CD14-positive monocyte (primary cell): ENCODE measurements around the gene OSBPL6. TPM values are rescaled to one million over a fixed set of nuclear protein-coding genes. Genes with fewer than 3 reads are reported as not detected.

Experiments
- DNase-seq, 3 donors: peaks; one replicate each; pipeline ENCODE4 v3.0.0-alpha.2; 2011 to 2022
- H2AFZ ChIP-seq: 2 replicates; pipeline ENCODE4 v1.6.0; 2012; ENCODE audit warnings: mild to moderate bottlenecking, low read depth, low read length, inconsistent platforms; ENCODE audit not compliant: insufficient read depth, poor library complexity, severe bottlenecking
- H3K27ac ChIP-seq, 2 donors: 1 replicate in 1 of 2; 2 replicates in 1 of 2; pipeline ENCODE4 v1.5.1; 2012 to 2013; ENCODE audit warnings: low read length in 2 of 2, control low read depth in 1 of 2, inconsistent platforms in 1 of 2, low read depth in 1 of 2, mild to moderate bottlenecking in 1 of 2
- H3K27me3 ChIP-seq, 2 donors: one replicate each; pipeline versions ENCODE4 v1.6.0 to v1.6.1; 2011 to 2013; ENCODE audit warnings: low read length in 2 of 2; ENCODE audit not compliant: control insufficient read depth in 2 of 2, insufficient read depth in 2 of 2
- H3K36me3 ChIP-seq, 2 donors: replicated peaks in 1 of 2; 1 replicate in 1 of 2; 2 replicates in 1 of 2; pipeline versions ENCODE4 v1.5.1 to v1.6.1; 2012 to 2013; ENCODE audit warnings: low read length in 2 of 2, control low read depth in 1 of 2, inconsistent platforms in 1 of 2, mild to moderate bottlenecking in 1 of 2; ENCODE audit not compliant: insufficient read depth in 2 of 2, control insufficient read depth in 1 of 2
- H3K4me1 ChIP-seq, 2 donors: 1 replicate in 1 of 2; 2 replicates in 1 of 2; pipeline versions ENCODE4 v1.5.1 to v1.6.1; 2012 to 2013; ENCODE audit warnings: low read length in 2 of 2, control low read depth in 1 of 2, inconsistent platforms in 1 of 2, mild to moderate bottlenecking in 1 of 2, moderate library complexity in 1 of 2; ENCODE audit not compliant: insufficient read depth in 2 of 2, control insufficient read depth in 1 of 2
- H3K4me2 ChIP-seq: replicated peaks from 2 replicates; pipeline ENCODE3; 2012; ENCODE audit warnings: low read length, moderate library complexity, mild to moderate bottlenecking; ENCODE audit not compliant: poor library complexity, severe bottlenecking; ENCODE audit errors: extremely low read depth
- H3K4me3 ChIP-seq, 3 experiments: fragments of 200-600 bp in 1 of 3; sonication (generic) in 1 of 3; replicated peaks in 1 of 3; 1 replicate in 2 of 3; 2 replicates in 1 of 3; pipeline ENCODE4 v1.5.1; 2011 to 2013; ENCODE audit warnings: low read length in 3 of 3, mild to moderate bottlenecking in 3 of 3, control low read depth in 2 of 3, low read depth in 2 of 3, inconsistent platforms in 1 of 3, moderate library complexity in 1 of 3
- H3K79me2 ChIP-seq: 2 replicates; pipeline ENCODE4 v1.6.0; 2012; ENCODE audit warnings: mild to moderate bottlenecking, control low read depth, inconsistent platforms, low read length, moderate library complexity; ENCODE audit not compliant: insufficient read depth
- H3K9ac ChIP-seq: 2 replicates; pipeline ENCODE4 v1.6.0; 2017; ENCODE audit warnings: low read length, mild to moderate bottlenecking; ENCODE audit not compliant: insufficient read depth, poor library complexity, severe bottlenecking
- H3K9me3 ChIP-seq, 2 donors: replicated peaks in 1 of 2; 1 replicate in 1 of 2; 2 replicates in 1 of 2; pipeline versions ENCODE4 v1.5.1 to v1.6.1; 2012 to 2013; ENCODE audit warnings: low read length in 2 of 2, control low read depth in 1 of 2; ENCODE audit not compliant: control insufficient read depth in 1 of 2, insufficient read depth in 1 of 2
- H4K20me1 ChIP-seq: 2 replicates; pipeline ENCODE4 v1.6.0; 2012; ENCODE audit warnings: mild to moderate bottlenecking, low read length, control low read depth, moderate library complexity; ENCODE audit not compliant: insufficient read depth
- H3K27ac Mint-ChIP-seq, 7 donors: one replicate each; pipeline ENCODE4 v1.8.0; 2020; ENCODE audit warnings: mild to moderate bottlenecking in 7 of 7, mixed read lengths in 7 of 7, moderate library complexity in 6 of 7, inconsistent platforms in 2 of 7
- H3K27me3 Mint-ChIP-seq, 3 donors: one replicate each; pipeline ENCODE4 v1.8.0; 2021 to 2022; ENCODE audit warnings: low read depth in 3 of 3, mild to moderate bottlenecking in 3 of 3, mixed read lengths in 3 of 3, moderate library complexity in 3 of 3, inconsistent platforms in 1 of 3
- H3K36me3 Mint-ChIP-seq, 2 donors: one replicate each; pipeline ENCODE4 v1.8.0; 2020; ENCODE audit warnings: mixed read lengths in 2 of 2, inconsistent platforms in 1 of 2, mild to moderate bottlenecking in 1 of 2
- H3K4me1 Mint-ChIP-seq: one replicate; pipeline ENCODE4 v1.8.0; 2020; ENCODE audit warnings: mild to moderate bottlenecking, mixed read lengths
- H3K4me3 Mint-ChIP-seq, 2 donors: one replicate each; pipeline ENCODE4 v1.8.0; 2020; ENCODE audit warnings: mild to moderate bottlenecking in 2 of 2, mixed read lengths in 2 of 2, moderate library complexity in 1 of 2
- H3K9me3 Mint-ChIP-seq, 7 donors: one replicate each; pipeline ENCODE4 v1.8.0; 2020 to 2022; ENCODE audit warnings: mixed read lengths in 7 of 7, mild to moderate bottlenecking in 6 of 7, moderate library complexity in 6 of 7, inconsistent platforms in 2 of 7
- WGBS: methylation state at CpG from one replicate; pipeline ENCODE4 v1.1.5; 2013; ENCODE audit warnings: missing lambda C conversion rate; ENCODE audit not compliant: insufficient coverage; 5-methylcytosine and 5-hydroxymethylcytosine counted together
- intact Hi-C, 2 donors: fragments of 100-400 bp; cut with micrococcal nuclease; formaldehyde crosslinking; loops; one replicate each; pipeline versions ENCODE4 v1.15.0 to v1.15.1; 2023
- polyA plus RNA-seq, 3 donors: library from polyadenylated mRNA; depleted of rRNA in 1 of 3; unstranded in 2 of 3; stranded (reverse) in 1 of 3; fragments of 300-500 nt in 2 of 3; fragments of >200 nt in 1 of 3; fragmentation: Illumina TruSeq in 2 of 3; gene quantifications; 1 replicate in 2 of 3; 2 replicates in 1 of 3; pipeline ENCODE4 v1.2.3, GENCODE V29; 2012 to 2021
- TF ChIP-seq, protein P1 (sequence below): fragments of 200-600 bp; IDR thresholded peaks from one replicate; pipeline ENCODE4 v1.8.0; 2022; ENCODE audit warnings: antibody characterized with exemption, mild to moderate bottlenecking

Gene OSBPL6
- polyA plus RNA-seq, 3 donors: not detected

DNA sequence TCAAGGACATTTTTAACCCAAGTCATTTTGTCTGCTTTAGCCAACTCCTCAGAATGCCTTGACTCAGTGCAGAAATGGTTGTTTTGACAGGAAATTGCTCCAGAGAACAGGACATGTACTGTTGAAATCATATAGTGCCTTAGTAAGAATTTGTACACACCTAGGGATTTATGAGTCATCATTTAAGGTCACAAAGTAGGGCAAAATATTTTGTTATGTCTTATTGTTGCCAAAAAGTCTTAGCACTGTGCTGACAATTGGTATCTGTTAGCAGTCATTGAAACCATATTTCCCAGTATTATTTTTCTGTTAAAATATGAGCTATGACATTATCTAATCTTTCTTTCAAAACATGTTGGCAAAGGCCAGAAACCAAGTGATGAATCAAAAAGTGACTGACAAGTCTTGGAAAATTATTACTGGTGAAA, 104.5 kb downstream of the OSBPL6 start:
- TF ChIP-seq, protein P1, sequence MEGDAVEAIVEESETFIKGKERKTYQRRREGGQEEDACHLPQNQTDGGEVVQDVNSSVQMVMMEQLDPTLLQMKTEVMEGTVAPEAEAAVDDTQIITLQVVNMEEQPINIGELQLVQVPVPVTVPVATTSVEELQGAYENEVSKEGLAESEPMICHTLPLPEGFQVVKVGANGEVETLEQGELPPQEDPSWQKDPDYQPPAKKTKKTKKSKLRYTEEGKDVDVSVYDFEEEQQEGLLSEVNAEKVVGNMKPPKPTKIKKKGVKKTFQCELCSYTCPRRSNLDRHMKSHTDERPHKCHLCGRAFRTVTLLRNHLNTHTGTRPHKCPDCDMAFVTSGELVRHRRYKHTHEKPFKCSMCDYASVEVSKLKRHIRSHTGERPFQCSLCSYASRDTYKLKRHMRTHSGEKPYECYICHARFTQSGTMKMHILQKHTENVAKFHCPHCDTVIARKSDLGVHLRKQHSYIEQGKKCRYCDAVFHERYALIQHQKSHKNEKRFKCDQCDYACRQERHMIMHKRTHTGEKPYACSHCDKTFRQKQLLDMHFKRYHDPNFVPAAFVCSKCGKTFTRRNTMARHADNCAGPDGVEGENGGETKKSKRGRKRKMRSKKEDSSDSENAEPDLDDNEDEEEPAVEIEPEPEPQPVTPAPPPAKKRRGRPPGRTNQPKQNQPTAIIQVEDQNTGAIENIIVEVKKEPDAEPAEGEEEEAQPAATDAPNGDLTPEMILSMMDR: no peak
- H3K27ac ChIP-seq: no peak overlapping the region
- no peak overlapping the region for H3K4me2 ChIP-seq
- no peak overlapping the region for H3K9ac ChIP-seq
- H3K36me3 Mint-ChIP-seq: no peaks in the 10 kb centered on the region
- DNase-seq: no peak
- H4K20me1 ChIP-seq: no peaks in the 10 kb centered on the region
- peaks cover 3% of the 10 kb centered on the region for H3K4me1 Mint-ChIP-seq
- H3K4me3 Mint-ChIP-seq: no peak overlapping the region
- intact Hi-C loops: no loop called here
- no peaks in the 10 kb centered on the region for H3K36me3 ChIP-seq
- H3K4me1 ChIP-seq: no peaks in the 10 kb centered on the region
- H3K27ac Mint-ChIP-seq: no peak overlapping the region
- peaks cover 0 to 2% (median 2%) of the 10 kb centered on the region in 7 donors for H3K9me3 Mint-ChIP-seq
- H3K4me3 ChIP-seq: no peak overlapping the region
- H3K79me2 ChIP-seq: no peaks in the 10 kb centered on the region
- H3K27me3 ChIP-seq: no peaks in the 10 kb centered on the region
- peaks cover 0 to 2% (median 0%) of the 10 kb centered on the region in 3 donors for H3K27me3 Mint-ChIP-seq
- H2AFZ ChIP-seq: no peak overlapping the region
- no peaks in the 10 kb centered on the region for H3K9me3 ChIP-seq

DNA sequence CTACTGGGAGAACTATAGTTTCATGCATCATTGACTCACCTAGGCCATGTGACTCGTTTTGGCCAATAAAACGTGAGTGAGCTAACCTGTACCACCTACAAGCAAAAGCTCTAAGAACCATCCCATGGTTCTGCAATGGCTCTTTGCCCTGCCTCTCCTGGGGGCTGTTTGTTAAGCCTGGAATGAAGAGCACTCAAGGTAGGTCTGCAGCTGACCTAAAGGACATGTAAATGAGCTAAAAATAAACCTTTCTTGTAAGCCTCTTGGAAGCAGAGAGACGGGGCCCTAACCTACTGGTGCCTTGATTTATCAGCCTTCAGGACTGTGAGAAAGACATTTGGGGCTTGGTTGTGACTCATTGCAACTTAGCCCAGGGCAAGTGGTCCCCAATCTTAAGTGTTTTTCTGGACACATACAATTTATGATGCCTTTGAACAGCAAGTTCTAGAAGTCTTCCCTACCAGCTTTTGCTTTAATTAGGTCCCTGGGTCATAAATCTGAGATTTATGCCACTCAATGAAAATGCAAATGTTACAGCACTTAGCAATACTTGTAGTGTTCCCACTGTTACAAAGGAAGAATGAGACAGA, 107.4 kb downstream of the OSBPL6 start:
- H3K27me3 ChIP-seq: no peaks in the 10 kb centered on the region
- peaks cover 27% of the 10 kb centered on the region for H3K4me1 Mint-ChIP-seq

More for the DNA sequence above, 107.4 kb downstream of the OSBPL6 start:
- Mint-ChIP-seq H3K27me3 (peaks cover 0 to 2% (median 0%) of the 10 kb centered on the region in 3 donors), H3K9me3 (peaks cover 0 to 4% (median 2%) of the 10 kb centered on the region in 7 donors), H3K36me3 (no peaks in the 10 kb centered on the region), H3K27ac (no peak overlapping the region), H3K4me3 (no peak overlapping the region)
- TF ChIP-seq, protein P1: no peak
- no peaks in the 10 kb centered on the region for H4K20me1 ChIP-seq
- H3K36me3 ChIP-seq: no peaks in the 10 kb centered on the region
- H3K4me2 ChIP-seq: no peak overlapping the region
- 86% methylated on average over 3 of the region's 3 CpGs for WGBS
- no peaks in the 10 kb centered on the region for H3K79me2 ChIP-seq
- intact Hi-C loops: no loop called here
- no peak overlapping the region for H3K27ac ChIP-seq
- no peak overlapping the region for H2AFZ ChIP-seq
- H3K9ac ChIP-seq: no peak overlapping the region
- H3K4me1 ChIP-seq: peaks cover 6 to 18% of the 10 kb centered on the region in 2 donors
- H3K9me3 ChIP-seq: no peaks in the 10 kb centered on the region
- no peak overlapping the region for H3K4me3 ChIP-seq
- DNase-seq: no peak
